ENCODE data around the gene RXRA.

The RXRA gene

DNA sequence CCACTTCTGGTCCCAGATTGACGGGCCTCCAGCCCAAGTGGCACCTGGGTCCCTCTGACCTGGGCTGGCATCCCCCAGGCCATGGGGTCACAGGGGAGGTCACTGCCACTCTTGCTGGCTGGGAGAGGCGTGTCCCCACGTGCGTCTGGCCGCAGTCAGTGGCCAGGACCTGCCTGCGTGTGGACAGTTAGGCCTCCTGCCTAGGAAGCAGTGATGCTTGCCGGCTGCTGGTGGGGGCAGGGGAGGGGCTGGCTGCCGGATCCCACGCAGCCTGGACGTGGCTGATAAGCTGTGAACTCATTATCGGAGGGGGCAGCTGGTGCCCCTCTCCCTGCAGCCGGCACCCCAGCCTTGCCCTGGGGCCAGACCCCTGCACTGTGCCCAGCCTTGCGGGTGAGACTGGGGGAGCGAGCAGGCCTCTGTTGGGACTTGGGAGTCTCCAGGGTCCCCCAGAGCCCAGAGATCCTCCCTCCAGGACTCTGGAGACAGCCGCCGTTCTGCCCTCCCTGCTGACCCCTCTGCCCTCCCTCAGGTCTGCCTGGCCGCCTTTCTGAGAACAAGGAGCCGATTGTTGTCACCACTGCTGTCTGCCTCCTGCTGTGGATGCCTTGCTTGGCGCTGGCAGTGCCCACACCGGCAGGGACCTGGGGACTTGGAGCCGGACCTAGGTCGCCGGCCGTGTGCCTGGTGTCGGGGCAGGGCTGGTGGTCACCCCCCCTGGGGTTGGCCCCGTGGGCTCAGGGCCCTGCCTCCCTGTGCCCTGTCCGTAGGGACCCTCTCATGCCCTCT, 12.3 kb downstream of the RXRA start:
- no peak for DNase-seq (ENCODE audit: low spot score)

DNA sequence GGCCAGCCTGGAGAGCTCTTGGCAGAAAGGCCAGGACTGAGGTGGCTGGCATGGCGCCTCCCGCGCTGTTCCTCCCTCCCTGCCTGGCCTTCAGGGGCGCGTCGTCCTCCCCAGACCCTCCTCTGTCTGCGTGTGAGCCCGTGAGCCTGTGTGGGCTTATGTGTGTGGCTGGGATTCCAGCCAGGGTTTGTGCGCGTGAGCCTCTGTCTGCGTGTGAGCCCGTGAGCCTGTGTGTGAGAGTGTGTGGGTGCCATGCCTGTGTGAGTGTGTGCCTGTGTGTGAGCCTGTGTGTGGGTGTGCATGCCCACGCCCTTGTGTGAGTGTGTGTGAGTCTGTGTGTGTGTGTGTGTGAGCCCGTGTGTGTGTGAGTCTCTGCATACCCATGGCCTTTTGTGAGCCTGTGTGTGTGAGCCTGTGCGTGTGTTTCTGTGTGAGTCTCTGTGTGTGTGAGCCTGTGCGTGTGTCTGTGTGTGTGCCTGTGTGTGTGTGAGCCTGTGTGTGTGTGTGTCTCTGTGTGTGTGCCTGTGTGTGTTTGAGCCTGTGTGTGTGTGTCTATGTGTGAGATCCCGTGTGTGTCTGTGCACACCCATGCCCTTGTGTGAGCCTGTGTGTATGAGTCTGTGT, 13.0 kb downstream of the RXRA start:
- DNase-seq (ENCODE audit: low spot score), result no peak

DNA sequence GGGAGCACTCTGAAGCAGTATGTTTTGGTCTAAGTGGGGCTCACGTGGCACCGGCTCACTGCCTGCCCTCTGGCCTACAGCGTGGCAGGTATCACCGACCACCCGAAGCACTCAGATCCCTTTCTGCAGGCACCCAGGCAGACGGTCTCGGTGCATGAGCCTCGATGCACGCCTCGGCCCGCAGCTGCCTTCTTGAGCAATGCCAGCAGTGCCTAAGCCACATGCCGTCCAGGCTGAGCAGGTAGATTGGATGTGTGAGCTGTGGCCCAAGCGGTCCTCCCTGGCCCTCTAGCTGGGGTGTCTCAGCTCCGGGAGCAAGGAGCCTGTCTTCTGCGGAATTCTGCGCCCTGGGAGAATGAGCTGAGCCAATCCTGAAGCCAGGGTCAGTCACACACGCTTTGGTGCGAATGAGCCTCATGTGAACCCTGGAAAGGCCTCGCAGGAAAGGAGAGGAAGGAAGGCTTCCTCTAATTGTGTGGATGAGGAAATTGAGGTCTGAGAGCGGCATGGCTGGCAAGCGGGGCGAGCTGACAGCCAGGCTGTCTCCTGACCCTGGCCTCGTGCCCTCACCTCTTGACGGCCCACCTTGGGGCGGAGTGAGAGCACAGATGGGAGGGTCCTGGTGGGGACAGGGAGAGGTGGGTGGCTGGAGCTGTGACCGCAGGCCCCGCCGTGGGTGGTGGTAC, 14.4 kb downstream of the RXRA start:
- no peak for DNase-seq (ENCODE audit: low spot score)

DNA sequence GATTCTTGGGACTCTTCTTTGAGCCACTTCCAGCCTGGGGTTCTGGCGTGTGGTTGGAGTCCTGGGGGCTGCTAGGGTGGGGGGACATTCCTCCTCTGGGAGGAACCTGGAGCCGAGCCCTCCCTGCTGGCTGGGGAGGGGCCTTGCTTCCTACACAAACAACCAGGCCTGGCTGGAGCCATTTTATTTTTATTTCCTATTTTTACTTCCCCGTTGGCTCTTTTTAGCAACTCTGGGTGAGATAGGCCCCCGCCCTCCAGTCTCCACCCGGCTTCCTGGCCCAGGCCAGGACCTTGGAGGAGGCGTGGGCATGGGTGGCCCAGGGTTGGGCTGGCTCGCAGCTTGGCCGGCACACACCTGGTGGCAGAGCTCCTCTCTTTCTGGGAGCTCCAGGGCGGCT, 15.1 kb downstream of the RXRA start:
- no peak for DNase-seq (ENCODE audit: low spot score)

DNA sequence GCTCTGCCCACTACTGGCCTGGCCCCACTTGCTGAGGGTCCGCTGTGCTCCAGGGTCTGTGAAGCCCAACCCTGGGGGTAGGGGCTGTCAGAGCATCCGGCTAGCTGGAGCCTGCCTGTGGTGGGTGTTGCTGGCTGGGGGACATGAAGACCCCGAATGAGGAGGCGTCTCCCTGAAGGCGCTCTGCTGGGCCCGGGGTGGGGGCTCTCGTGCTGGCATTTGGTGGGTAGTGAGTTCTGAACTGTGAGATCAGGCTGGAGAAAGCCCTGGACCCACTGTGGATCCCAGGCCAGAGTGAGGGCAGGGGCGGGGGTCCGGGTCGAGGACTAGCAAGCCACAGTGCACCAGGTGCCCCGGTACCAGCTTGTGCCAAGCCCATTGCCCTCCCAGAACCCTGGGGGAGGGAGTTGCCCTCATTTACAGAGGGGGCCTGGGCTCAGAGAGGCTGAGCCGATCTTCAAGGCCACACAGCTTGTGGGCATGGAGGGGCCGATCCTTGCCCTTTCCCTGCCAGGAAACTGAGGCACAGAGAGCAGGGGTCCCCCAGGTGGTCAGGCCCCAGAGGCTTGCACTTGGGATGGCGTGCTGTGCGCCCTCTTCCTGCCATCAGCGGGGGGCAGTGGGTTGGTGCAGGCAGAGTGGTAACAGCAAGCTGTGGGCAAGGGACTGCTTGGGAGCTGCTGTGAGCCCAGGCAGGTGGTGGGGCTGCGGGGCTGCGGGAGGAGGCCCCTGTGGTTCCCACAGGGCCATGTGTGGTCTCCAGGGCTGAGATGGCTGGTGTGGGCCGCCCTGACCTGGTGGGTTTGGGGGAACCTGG, 15.9 kb downstream of the RXRA start:
- no peak for DNase-seq (ENCODE audit: low spot score)

DNA sequence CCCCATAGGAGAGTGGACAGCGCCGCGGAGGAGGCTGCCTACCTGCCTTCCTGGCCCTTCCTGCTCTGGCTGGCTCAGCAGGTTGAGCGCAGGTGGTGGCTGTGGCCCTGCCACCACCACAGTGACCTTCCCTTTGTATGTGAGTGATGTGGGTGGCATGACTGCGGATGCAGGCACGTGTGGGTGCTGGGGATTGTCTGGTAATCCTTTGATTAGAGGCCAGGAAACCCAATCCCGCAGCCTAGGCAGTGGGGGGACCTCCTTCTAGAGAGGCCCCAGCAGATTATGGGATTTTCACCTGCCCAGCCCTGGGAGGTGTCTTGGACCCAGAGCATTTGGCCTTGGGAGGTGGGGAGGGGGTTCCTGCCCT, 16.5 kb downstream of the RXRA start:
- DNase-seq (ENCODE audit: low spot score), result no peak

- DNase-seq (ENCODE audit: low spot score), result no peak
Measured at GRCh38 chr9:134343637-134344036, 17.4 kb downstream of the RXRA start.

- no peak for DNase-seq (ENCODE audit: low spot score)
Measured at GRCh38 chr9:134344068-134344799, 18.0 kb downstream of the RXRA start.

DNA sequence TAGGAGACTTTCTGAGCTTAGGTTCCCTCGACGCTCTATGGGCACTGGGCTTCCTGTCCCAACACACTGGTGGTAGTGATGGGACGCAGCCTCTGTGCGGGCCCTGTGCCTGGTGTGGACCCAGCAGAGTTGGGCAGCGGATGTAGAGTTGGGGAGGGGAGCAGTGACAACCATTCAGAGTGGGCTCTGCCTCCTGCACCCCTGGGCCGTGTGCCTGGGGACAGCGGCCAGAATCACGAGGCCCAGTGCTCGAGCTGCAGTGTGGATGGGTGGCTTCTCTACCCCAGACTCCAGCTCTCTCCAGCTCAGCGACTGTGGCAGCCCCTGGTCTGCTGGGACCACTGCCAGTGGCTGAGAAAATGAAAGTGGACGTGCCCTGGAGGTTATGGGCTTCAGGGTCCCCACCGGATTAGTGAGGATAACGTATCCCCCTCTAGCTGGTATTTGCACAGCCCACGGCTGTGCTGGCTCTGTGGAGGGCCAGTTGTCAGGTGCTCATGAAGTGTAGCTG, 18.6 kb downstream of the RXRA start:
- DNase-seq (ENCODE audit: low spot score), result no peak

GRCh38 chr9:134345737-134346136, 19.5 kb downstream of the RXRA start:
- DNase-seq (ENCODE audit: low spot score), result no peak

GRCh38 chr9:134346151-134346550, 19.9 kb downstream of the RXRA start:
- no peak for DNase-seq (ENCODE audit: low spot score)

- no peak for DNase-seq (ENCODE audit: low spot score)
Measured at GRCh38 chr9:134346840-134347583, 20.8 kb downstream of the RXRA start.

- DNase-seq (ENCODE audit: low spot score), result no peak
Measured at GRCh38 chr9:134347996-134348395, 21.7 kb downstream of the RXRA start.

GRCh38 chr9:134348404-134349155, 22.3 kb downstream of the RXRA start:
- DNase-seq (ENCODE audit: low spot score), result no peak

DNA sequence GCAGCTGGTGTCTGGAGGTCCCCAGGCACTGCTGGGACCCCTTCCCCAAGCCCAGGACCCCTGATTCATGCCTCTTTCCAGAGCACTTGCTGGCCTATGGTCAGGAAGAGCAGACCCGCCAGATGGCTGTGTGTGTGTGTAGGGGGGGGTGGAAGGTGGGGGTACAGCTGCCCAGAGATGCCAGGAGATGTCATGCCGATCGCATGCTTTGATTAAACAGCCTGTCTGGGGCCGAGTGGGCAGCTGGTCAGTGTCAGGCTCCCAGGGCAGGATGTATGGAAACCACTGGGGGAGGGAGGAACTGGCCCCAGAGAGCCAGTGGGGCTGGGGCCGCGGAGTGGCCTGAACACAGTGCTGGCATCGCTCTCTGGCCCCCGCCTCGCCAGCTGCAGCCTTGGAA, 23.7 kb downstream of the RXRA start:
- DNase-seq (ENCODE audit: low spot score), result no peak

DNA sequence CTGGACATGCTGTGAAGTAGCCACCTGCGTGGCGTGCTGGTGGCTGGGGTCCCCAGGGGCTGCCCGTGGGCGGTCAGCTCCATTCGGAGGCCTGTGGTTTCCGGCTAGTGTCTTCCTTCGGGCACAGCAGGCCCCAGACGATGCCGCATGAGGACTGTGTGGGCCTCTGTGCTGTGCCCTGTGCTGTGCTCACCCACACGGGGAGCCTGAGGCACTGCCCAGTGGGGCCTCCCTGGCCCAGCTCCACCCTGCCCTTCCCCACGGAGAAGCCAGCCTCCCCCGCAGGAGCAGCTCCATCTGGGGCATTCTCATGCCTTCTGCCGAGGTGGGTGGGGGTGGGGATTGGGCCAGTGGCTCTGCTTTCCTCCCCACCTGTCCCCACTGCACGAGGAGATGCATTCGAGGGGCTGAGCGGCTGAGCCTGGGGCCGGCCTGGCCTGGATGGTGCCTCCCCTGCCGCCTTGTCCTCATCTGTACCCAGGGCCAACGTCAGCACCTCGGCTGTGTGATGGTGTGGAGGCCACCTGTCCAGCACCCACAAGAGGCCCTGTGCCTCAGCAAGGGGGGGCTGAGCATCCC, 24.2 kb downstream of the RXRA start:
- DNase-seq (ENCODE audit: low spot score), result no peak

DNA sequence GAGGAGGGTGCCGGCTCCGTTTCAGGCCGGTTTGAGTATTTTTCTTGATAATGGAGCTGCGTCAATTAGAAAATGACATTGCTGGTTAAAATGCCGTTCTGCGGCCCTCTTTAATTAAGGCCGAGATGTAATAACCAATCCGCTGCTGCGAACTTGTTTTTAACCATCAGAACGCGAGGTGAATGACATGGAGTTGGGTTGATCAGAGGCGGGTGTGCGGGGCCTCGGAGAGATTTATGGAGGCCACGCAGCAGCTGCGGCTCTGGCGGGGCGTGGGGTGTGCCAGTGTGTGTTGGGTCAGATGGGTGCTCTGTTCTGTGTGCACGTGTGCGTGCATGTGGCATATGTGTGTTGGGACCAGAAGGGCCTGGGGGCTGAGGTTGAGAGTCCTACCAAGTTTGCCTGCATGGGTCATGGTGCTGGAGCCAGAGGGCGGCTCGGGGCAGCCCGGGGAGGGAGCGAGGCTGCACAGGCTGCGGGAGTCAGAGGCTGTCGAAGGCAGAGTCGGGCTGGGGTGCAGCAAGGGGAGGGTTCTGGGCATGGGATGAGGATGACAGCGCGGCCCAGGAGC, 25.4 kb downstream of the RXRA start:
- DNase-seq (ENCODE audit: low spot score), result no peak

DNA sequence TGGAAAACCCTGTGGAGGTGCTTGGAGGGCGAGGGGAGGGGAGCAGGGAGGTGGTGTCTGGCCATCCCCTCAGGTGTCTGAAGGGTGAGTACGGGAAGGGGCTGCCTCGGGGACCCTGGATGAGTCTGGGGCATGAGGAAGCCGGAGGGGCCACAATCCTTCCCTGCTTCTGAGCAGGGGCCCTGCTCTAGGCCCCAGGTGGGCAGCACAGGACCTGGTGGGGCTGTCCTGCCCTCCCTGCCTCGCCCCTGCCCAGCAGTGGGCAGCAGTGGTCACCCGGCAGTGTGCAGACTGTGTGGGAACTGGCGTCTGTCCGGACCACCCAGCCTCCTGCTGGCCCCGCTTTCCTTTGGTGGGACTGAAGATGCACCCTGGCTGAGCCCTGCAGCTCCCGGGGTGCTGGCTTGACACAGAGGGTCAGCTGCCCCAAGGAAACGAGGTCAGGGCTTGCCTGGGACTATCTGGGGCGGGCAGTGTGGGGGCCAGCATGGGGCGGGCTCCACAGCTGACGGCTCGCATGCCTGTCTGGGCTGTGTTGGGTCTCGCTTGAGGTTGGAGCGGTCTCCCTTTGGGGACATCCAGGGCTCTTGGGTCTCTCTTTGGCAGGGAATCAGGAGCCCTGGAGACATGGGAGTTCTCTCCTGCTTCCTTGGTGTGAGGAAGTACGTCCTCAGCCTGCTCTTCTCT, 26.1 kb downstream of the RXRA start:
- no peak for DNase-seq (ENCODE audit: low spot score)

GRCh38 chr9:134353539-134353938, 27.3 kb downstream of the RXRA start:
- no peak for DNase-seq (ENCODE audit: low spot score)
